Aorta (tissue), 5 donors: ENCODE measurements around the gene CYP4V2. TPM values are rescaled to one million over a fixed set of nuclear protein-coding genes. Genes with fewer than 3 reads are reported as not detected.

Source experiments
- ATAC-seq: fragments of 200-7000 bp; cut with Tn5 transposase; one replicate; pipeline ENCODE4 v1.9.1; 2022; ENCODE audit warnings: moderate library complexity; ENCODE audit not compliant: low FRiP score
- DNase-seq, 2 donors: peaks; one replicate each; pipeline ENCODE4 v3.0.0-alpha.2; 2020
- H3K27ac ChIP-seq, 2 donors: one replicate each; pipeline ENCODE4 v1.5.1; 2013; ENCODE audit warnings: low read length in 2 of 2, mild to moderate bottlenecking in 2 of 2, moderate library complexity in 2 of 2, control low read depth in 1 of 2, inconsistent platforms in 1 of 2, low read depth in 1 of 2
- H3K27me3 ChIP-seq, 2 donors: one replicate each; pipeline ENCODE4 v1.6.1; 2013; ENCODE audit warnings: control low read depth in 1 of 2, low read length in 1 of 2, mild to moderate bottlenecking in 1 of 2, moderate library complexity in 1 of 2; ENCODE audit not compliant: insufficient read depth in 2 of 2, control insufficient read depth in 1 of 2
- H3K36me3 ChIP-seq, 2 donors: one replicate each; pipeline ENCODE4 v1.6.1; 2013; ENCODE audit warnings: control low read depth in 1 of 2, low read length in 1 of 2, mild to moderate bottlenecking in 1 of 2; ENCODE audit not compliant: insufficient read depth in 2 of 2, control insufficient read depth in 1 of 2
- H3K4me1 ChIP-seq, 2 donors: one replicate each; pipeline ENCODE4 v1.6.1; 2013; ENCODE audit warnings: low read length in 2 of 2, control low read depth in 1 of 2, mild to moderate bottlenecking in 1 of 2, moderate library complexity in 1 of 2; ENCODE audit not compliant: insufficient read depth in 2 of 2, control insufficient read depth in 1 of 2
- H3K4me3 ChIP-seq, 2 donors: one replicate each; pipeline ENCODE4 v1.5.1; 2013; ENCODE audit warnings: low read length in 2 of 2, control low read depth in 1 of 2, mild to moderate bottlenecking in 1 of 2
- H3K9me3 ChIP-seq: one replicate; pipeline ENCODE4 v1.6.1; 2013; ENCODE audit warnings: mild to moderate bottlenecking, low read length; ENCODE audit not compliant: control insufficient read depth
- WGBS, 2 donors: extraction: QIAGEN DNeasy Blood & Tissue Kit; methylation state at CpG; one replicate each; pipeline ENCODE4 v1.1.7; 2013; 5-methylcytosine and 5-hydroxymethylcytosine counted together
- intact Hi-C, 2 donors: fragments of 100-400 bp; cut with DNase I; formaldehyde crosslinking; loops; one replicate each; pipeline versions ENCODE4 v1.14.2 to v1.15.0; 2022
- polyA plus RNA-seq, 2 donors: library from polyadenylated mRNA; stranded (reverse); fragments of 200-250 nt; gene quantifications; one replicate each; pipeline ENCODE4 v1.2.3, GENCODE V29; 2013
- total RNA-seq, 2 donors: library from RNA; stranded (reverse); fragmentation: NEBNext Ultra II Directional; extraction: Animal tissue kit (Norgen Biotek cat#: 25700); gene quantifications; one replicate each; pipeline ENCODE4 v1.2.1, GENCODE V29; 2021
- donor health status: healthy with polysubstance abuse.
- donor health status: Bipolar disorder and iron deficiency.
- donor health status: DM: no; HTN: no; CAD: no.
- donor health status: DM: no; HTN: no; CAD: no.
- donor health status: DM: yes; HTN: yes; CAD: no.

Gene CYP4V2
- total and polyA plus RNA-seq, 4 donors, result 11.8 to 43.2 (median 28.7) TPM

DNA sequence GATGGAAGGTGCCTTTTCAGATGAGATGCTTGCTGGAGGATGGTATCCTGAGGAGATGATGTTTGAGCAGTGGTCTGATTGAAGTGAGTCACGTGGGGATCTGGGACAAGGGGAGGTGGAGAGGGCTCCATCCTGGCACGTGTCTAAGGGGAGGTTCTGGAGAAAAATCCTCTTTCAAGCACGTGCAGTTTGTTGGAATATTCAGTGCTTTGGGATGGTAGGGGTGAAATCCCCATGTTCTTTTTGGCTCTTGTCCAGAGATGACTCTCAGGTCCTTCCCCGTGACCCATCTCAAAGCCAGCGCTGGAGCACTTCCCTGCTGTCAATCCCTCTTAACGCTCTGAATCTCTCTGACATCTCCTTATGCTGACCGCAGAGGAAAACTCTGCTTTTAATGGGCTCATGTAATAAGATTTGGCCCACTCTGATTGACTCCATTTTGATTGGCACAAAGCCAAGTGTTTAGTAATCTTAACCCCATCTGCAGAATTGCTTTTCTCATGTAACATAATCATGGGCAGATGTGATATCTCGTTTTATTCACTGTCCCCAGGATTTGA, 25.2 kb downstream of the CYP4V2 start:
- H3K27ac ChIP-seq, result no peak overlapping the region
- ATAC-seq, result no peak
- no peaks in the 10 kb centered on the region for H3K9me3 ChIP-seq
- intact Hi-C loops, result no loop called here
- no peaks in the 10 kb centered on the region for H3K27me3 ChIP-seq
- no peak for DNase-seq
- peaks cover 0 to 2% of the 10 kb centered on the region in 2 donors for H3K4me1 ChIP-seq
- 17 to 24% methylated on average over 8 of the region's 8 CpGs for WGBS, 2 donors
- H3K36me3 ChIP-seq, result no peaks in the 10 kb centered on the region
- no peak overlapping the region for H3K4me3 ChIP-seq

- H3K27me3 ChIP-seq, result no peaks in the 10 kb centered on the region
- DNase-seq (no peak), ATAC-seq (no peak)
- intact Hi-C loops, result no loop called here
- H3K4me3 ChIP-seq, result no peak overlapping the region
- H3K36me3 ChIP-seq, result no peaks in the 10 kb centered on the region
- peaks cover 0 to 2% of the 10 kb centered on the region in 2 donors for H3K4me1 ChIP-seq
- H3K27ac ChIP-seq, result no peak overlapping the region
- WGBS, 2 donors, result 50 to 75% methylated on average over 1 of the region's 1 CpG
- H3K9me3 ChIP-seq, result no peaks in the 10 kb centered on the region
These were observed 26.4 kb downstream of the CYP4V2 start for GRCh38 chr4:186217733-186218293.

- 67 to 83% methylated on average over 1 of the region's 1 CpG for WGBS, 2 donors
- intact Hi-C loops, result no loop called here
- peaks cover 0 to 2% of the 10 kb centered on the region in 2 donors for H3K4me1 ChIP-seq
These were observed 30.3 kb downstream of the CYP4V2 start for GRCh38 chr4:186221624-186222023.

GRCh38 chr4:186225848-186226247, 34.5 kb downstream of the CYP4V2 start:
- Histone ChIP-seq H3K36me3 (no peaks in the 10 kb centered on the region), H3K9me3 (peaks cover 6% of the 10 kb centered on the region), H3K27ac (no peak overlapping the region), H3K27me3 (no peaks in the 10 kb centered on the region), H3K4me3 (no peak overlapping the region), H3K4me1 (no peaks in the 10 kb centered on the region)
- DNase-seq (no peak), ATAC-seq (no peak)
- intact Hi-C loops, result no loop called here

More at GRCh38 chr4:186221624-186222023, 30.3 kb downstream of the CYP4V2 start:
- Histone ChIP-seq H3K36me3 (no peaks in the 10 kb centered on the region), H3K9me3 (peaks cover 6% of the 10 kb centered on the region), H3K4me3 (no peak overlapping the region), H3K27ac (no peak overlapping the region), H3K27me3 (no peaks in the 10 kb centered on the region)
- ATAC-seq (no peak), DNase-seq (no peak)

- 97 to 99% methylated on average over 3 of the region's 3 CpGs for WGBS, 2 donors
- Histone ChIP-seq H3K27ac (no peak overlapping the region), H3K27me3 (no peaks in the 10 kb centered on the region), H3K4me1 (no peaks in the 10 kb centered on the region), H3K4me3 (no peak overlapping the region), H3K36me3 (no peaks in the 10 kb centered on the region), H3K9me3 (peaks cover 6% of the 10 kb centered on the region)
- intact Hi-C loops, result no loop called here
- DNase-seq, result no peak
- peak; percentile 19 for ATAC-seq
These were observed 35.3 kb downstream of the CYP4V2 start for GRCh38 chr4:186226521-186227189.

DNA sequence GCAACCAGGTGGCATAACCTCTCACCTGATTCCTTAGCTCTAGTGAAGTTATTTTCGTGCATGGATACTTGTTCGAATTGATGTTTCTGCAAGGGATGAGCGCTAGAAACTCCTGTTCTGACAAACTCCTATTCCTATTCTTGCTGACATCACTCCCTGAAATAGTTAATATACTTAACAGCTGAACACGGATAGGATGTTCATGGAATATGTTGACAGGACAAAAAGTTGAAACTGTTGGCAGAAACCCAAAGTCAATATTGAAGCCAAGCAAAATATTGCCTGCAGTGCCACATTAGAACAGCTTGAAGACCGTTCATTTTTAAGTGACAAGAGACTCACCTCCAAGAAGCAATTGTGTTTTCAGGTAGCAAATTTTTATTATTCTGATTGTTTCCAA, 35.9 kb downstream of the CYP4V2 start, which contains the start of gene KLKB1:
KLKB1 (plus strand) TSS at position 287 of the 400 bp plus-strand sequence. CDS start 689 bp downstream, outside the sequence.
- intact Hi-C loops, result no loop called here
- Histone ChIP-seq H3K36me3 (no peaks in the 10 kb centered on the region), H3K4me1 (no peaks in the 10 kb centered on the region), H3K27ac (no peak within 1 kb of the TSS), H3K9me3 (peaks cover 6% of the 10 kb centered on the region), H3K4me3 (peak within 1 kb of the TSS in 1 of 2 donors; percentile 54), H3K27me3 (no peaks in the 10 kb centered on the region)
- WGBS, 2 donors, result 52 to 62% methylated on average over 5 of the region's 5 CpGs
- no peak for ATAC-seq
- no peak for DNase-seq

GRCh38 chr4:186227744-186228513, 36.6 kb downstream of the CYP4V2 start:
- Histone ChIP-seq H3K4me1 (no peaks in the 10 kb centered on the region), H3K27ac (no peak overlapping the region), H3K36me3 (no peaks in the 10 kb centered on the region), H3K4me3 (peak overlapping the region in 1 of 2 donors; percentile 54), H3K9me3 (peaks cover 6% of the 10 kb centered on the region), H3K27me3 (no peaks in the 10 kb centered on the region)
- intact Hi-C loops, result no loop called here
- ATAC-seq (no peak), DNase-seq (no peak)
- WGBS, 2 donors, result 16 to 18% methylated on average over 2 of the region's 2 CpGs

GRCh38 chr4:186228514-186228894, 37.1 kb downstream of the CYP4V2 start:
- ATAC-seq (no peak), DNase-seq (no peak)
- Histone ChIP-seq H3K4me3 (peak overlapping the region in 1 of 2 donors; percentile 54), H3K27ac (no peak overlapping the region), H3K9me3 (peaks cover 6% of the 10 kb centered on the region), H3K27me3 (no peaks in the 10 kb centered on the region), H3K36me3 (no peaks in the 10 kb centered on the region), H3K4me1 (no peaks in the 10 kb centered on the region)
- intact Hi-C loops, result no loop called here
- WGBS, 2 donors, result 25 to 34% methylated on average over 2 of the region's 2 CpGs
